ENCODE measurements around the gene KCNJ14. TPM values are rescaled to one million over a fixed set of nuclear protein-coding genes. Genes with fewer than 3 reads are reported as not detected.

KCNJ14 gene
- total and polyA plus RNA-seq, 2 of the 4 experiments (the other 2 are of a cell fraction) = 0.18 to 0.39 TPM

GRCh38 chr19:48469934-48470680 lies 14.7 kb downstream of the KCNJ14 start:
- BruUV-seq (replicated peaks) = no TSS peak
- peak overlapping the region; percentile 91 for H3K9ac ChIP-seq (ENCODE audit: low read depth, low read length)
- POLR2A ChIA-PET (ENCODE audit: unreplicated experiment) = no interaction called here
- peaks cover 15% of the 10 kb centered on the region for H3K9me1 ChIP-seq (ENCODE audit: insufficient read depth, low read length)
- H3K4me1 ChIP-seq (ENCODE audit: control insufficient read depth, insufficient read depth, low read length) = no peaks in the 10 kb centered on the region; the same call in 1 of the 2 replicates
- ATAC-seq (ENCODE audit: low read depth) = no peak
- dilution Hi-C loops (cut with HindIII; ENCODE audit: low sequenced_read_pairs, unreplicated experiment) = no loop called here
- TF ChIP-seq MAZ (IDR thresholded peaks at IDR 0.05; ENCODE audit: borderline replicate concordance, low read depth, low read length) = no peak
- TF ChIP-seq ELK1 (IDR thresholded peaks at IDR 0.05; ENCODE audit: borderline replicate concordance, low read depth, low read length) = no peak
- TF ChIP-seq RCOR1 (IDR thresholded peaks at IDR 0.05; ENCODE audit: insufficient replicate concordance, low read length) = no peak
- no peak for TF ChIP-seq SMC3 (IDR thresholded peaks at IDR 0.05; ENCODE audit: low read depth, low read length)
- H3K56ac ChIP-seq (ENCODE audit: extremely low read depth, insufficient read depth, low read length) = peak overlapping the region; percentile 61; the same call in 1 of the 2 replicates
- in situ Hi-C loops (cut with MboI; ENCODE audit: low sequenced_read_pairs) = no loop called here
- no peak overlapping the region for H4K5ac ChIP-seq (ENCODE audit: low read depth, low read length)
- peak overlapping the region; percentile 36 for H2AFZ ChIP-seq (replicated peaks; ENCODE audit: low read length, poor library complexity)
- H3K27ac ChIP-seq (ENCODE audit: insufficient read depth, low read length) = peak overlapping the region; percentile 63
- CTCF ChIA-PET = interaction anchor here (0.7 to 1.1 kb wide), 2 partner anchors 20 to 114 kb away, joined by 3 to 4 read pairs; no protein-coding TSS in a partner anchor
- H3K4me3 ChIP-seq (ENCODE audit: insufficient read depth, low read depth, low read length) = peak overlapping the region; percentile 68
- peaks cover 27 to 54% of the 10 kb centered on the region in 2 experiments for H3K79me1 ChIP-seq (ENCODE audit: low read depth in 1 of 2, low read length in 2 of 2)
- intact Hi-C loops (cut with micrococcal nuclease) = no loop called here
- peaks cover 47% of the 10 kb centered on the region for H4K20me1 ChIP-seq (ENCODE audit: insufficient read depth, low read length)
- 32% methylated on average over 5 of the region's 20 CpGs; no CpG with 5 or more reads in 1 of the 2 experiments for WGBS, 2 experiments (ENCODE audit: extremely low coverage in 2 of 2, insufficient read length in 1 of 2)
- H2AK9ac ChIP-seq (replicated peaks; ENCODE audit: low read depth, low read length, poor library complexity) = peak overlapping the region; percentile 60
- H3K27me3 ChIP-seq (ENCODE audit: control insufficient read depth, insufficient read depth, low read length) = no peaks in the 10 kb centered on the region
- H2AK5ac ChIP-seq (ENCODE audit: low read depth, low read length) = peak overlapping the region; percentile 17; the same call in 1 of the 2 replicates
- DNase-seq = no peak
- 0 out of 2 replicates have a peak overlapping the region, but pooled peaks have one; percentile 10 for H3K23ac ChIP-seq (ENCODE audit: low read depth, low read length)
- no peak overlapping the region for H4K91ac ChIP-seq (ENCODE audit: insufficient read depth, low read depth, low read length)
- H3K4ac ChIP-seq (ENCODE audit: low read depth, low read length) = peak overlapping the region; percentile 8; the same call in 1 of the 2 replicates
- no peaks in the 10 kb centered on the region for H3K9me3 ChIP-seq (ENCODE audit: control insufficient read depth, insufficient read depth, low read length)
- H3K36me3 ChIP-seq (ENCODE audit: control insufficient read depth, insufficient read depth, low read length) = peaks cover 48% of the 10 kb centered on the region
- H3K14ac ChIP-seq (replicated peaks; ENCODE audit: low read depth, low read length) = peak overlapping the region; percentile 16; the same call in 1 of the 2 replicates
- H2BK120ac ChIP-seq (ENCODE audit: low read depth, low read length) = no peak overlapping the region
- peak overlapping the region; percentile 89 for H3K4me2 ChIP-seq (ENCODE audit: low read depth, low read length)
- H2BK5ac ChIP-seq (ENCODE audit: low read depth, low read length, poor library complexity, severe bottlenecking) = no peak overlapping the region
- H4K8ac ChIP-seq (ENCODE audit: low read depth in 2 of 2, low read length in 2 of 2) = no peak overlapping the region
- H2BK15ac ChIP-seq (ENCODE audit: low read depth, low read length) = no peak overlapping the region
- H3K18ac ChIP-seq (ENCODE audit: low read depth, low read length) = no peak overlapping the region
- no peak overlapping the region for H2BK20ac ChIP-seq (ENCODE audit: low read depth, low read length)

Data from IMR-90 (cell line).